Colonic mucosa (tissue), 4 donors: Measurements from ENCODE around the gene NEU1. TPM values are rescaled to one million over a fixed set of nuclear protein-coding genes. Genes with fewer than 3 reads are reported as not detected.
"Not testable (repeated sequence)": the region's sequence is repeated elsewhere in the genome, so short reads cannot be mapped to it uniquely, and the experiment has no call there.

Experiments used
- DNase-seq: peaks from one replicate; pipeline ENCODE4 v3.0.0-alpha.2; 2020
- H3K27ac ChIP-seq: fragments of 200-600 bp; one replicate; pipeline ENCODE4 v1.8.0; 2021
- H3K27me3 ChIP-seq: fragments of 200-600 bp; one replicate; pipeline ENCODE4 v1.8.0; 2021
- H3K36me3 ChIP-seq: fragments of 200-600 bp; one replicate; pipeline ENCODE4 v1.8.0; 2021
- H3K4me1 ChIP-seq: fragments of 200-600 bp; one replicate; pipeline ENCODE4 v1.8.0; 2021; ENCODE audit warnings: mild to moderate bottlenecking
- H3K4me3 ChIP-seq: fragments of 200-600 bp; one replicate; pipeline ENCODE4 v1.8.0; 2021
- H3K9ac ChIP-seq, 2 donors: one replicate each; pipeline ENCODE4 v1.7.0; 2013; ENCODE audit warnings: control low read depth in 2 of 2, low read depth in 2 of 2, low read length in 2 of 2
- H3K9me3 ChIP-seq: fragments of 200-600 bp; one replicate; pipeline ENCODE4 v1.8.0; 2021
- CTCF ChIP-seq: fragments of 200-600 bp; IDR thresholded peaks from one replicate; pipeline ENCODE4 v1.8.0; 2022; ENCODE audit warnings: antibody characterized with exemption, mild to moderate bottlenecking
- intact Hi-C: fragments of 100-400 bp; cut with DNase I; formaldehyde crosslinking; loops from one replicate; pipeline ENCODE4 v1.14.1; 2022
- total RNA-seq, 2 donors: library from RNA; stranded (reverse); fragmentation: NEBNext Ultra II Directional in 1 of 2; extraction: Animal tissue kit (Norgen Biotek cat#: 25700) in 1 of 2; gene quantifications; one replicate each; pipeline ENCODE4 v1.2.1, GENCODE V29; 2021
- donor health status: healthy.
- donor health status: DM: no; HTN: no; CAD: no.
- donor health status: DM: no; HTN: no; CAD: no.

Gene NEU1
- total RNA-seq, 2 donors from 2014 or later, result 33.8 to 47.4 TPM

GRCh38 chr6:31847276-31847978 lies 15.2 kb downstream of the NEU1 start:
- DNase-seq, result no peak

GRCh38 chr6:31844507-31844906 lies 18.1 kb downstream of the NEU1 start:
- Histone ChIP-seq H3K9ac (no peak overlapping the region), H3K4me3 (no peak overlapping the region), H3K9me3 (no peaks in the 10 kb centered on the region), H3K4me1 (no peaks in the 10 kb centered on the region), H3K27me3 (no peaks in the 10 kb centered on the region), H3K27ac (no peak overlapping the region), H3K36me3 (no peaks in the 10 kb centered on the region)
- no peak for DNase-seq
- TF ChIP-seq CTCF, result no peak
- intact Hi-C loops, result no loop called here

More at GRCh38 chr6:31847276-31847978, 15.2 kb downstream of the NEU1 start:
- intact Hi-C loops, result no loop called here
- Histone ChIP-seq H3K27ac (no peak overlapping the region), H3K4me1 (no peaks in the 10 kb centered on the region), H3K36me3 (no peaks in the 10 kb centered on the region), H3K9ac (no peak overlapping the region), H3K4me3 (no peak overlapping the region), H3K27me3 (no peaks in the 10 kb centered on the region), H3K9me3 (no peaks in the 10 kb centered on the region)
- no peak for TF ChIP-seq CTCF

GRCh38 chr6:31842053-31842452 lies 20.6 kb downstream of the NEU1 start:
- Histone ChIP-seq H3K9me3 (no peaks in the 10 kb centered on the region), H3K9ac (no peak overlapping the region), H3K27ac (no peak overlapping the region), H3K36me3 (peaks cover 10% of the 10 kb centered on the region), H3K27me3 (no peaks in the 10 kb centered on the region), H3K4me3 (no peak overlapping the region), H3K4me1 (peaks cover 9% of the 10 kb centered on the region)
- TF ChIP-seq CTCF, result no peak
- DNase-seq, result no peak
- intact Hi-C loops, result no loop called here

- not testable (repeated sequence) for H3K4me3 ChIP-seq, H3K9me3 ChIP-seq, H3K27ac ChIP-seq, DNase-seq, H3K36me3 ChIP-seq, H3K27me3 ChIP-seq, H3K9ac ChIP-seq
- intact Hi-C loops, result loop anchor here (5.0 kb wide), 1 partner anchor 43 kb away; no protein-coding TSS in a partner anchor
- peaks cover 18% of the 10 kb centered on the region for H3K4me1 ChIP-seq
Observed at GRCh38 chr6:31839779-31840126, 22.9 kb downstream of the NEU1 start.

- no peaks in the 10 kb centered on the region for H3K9me3 ChIP-seq
- DNase-seq, result no peak
- no peak for TF ChIP-seq CTCF
- peaks cover 10% of the 10 kb centered on the region for H3K36me3 ChIP-seq
- intact Hi-C loops, result loop anchor here (5.0 kb wide), 1 partner anchor 43 kb away; no protein-coding TSS in a partner anchor
- no peak overlapping the region for H3K4me3 ChIP-seq
- no peak overlapping the region for H3K9ac ChIP-seq
- H3K4me1 ChIP-seq, result peaks cover 18% of the 10 kb centered on the region
- no peak overlapping the region for H3K27ac ChIP-seq
- no peaks in the 10 kb centered on the region for H3K27me3 ChIP-seq
Observed at GRCh38 chr6:31838968-31839367, 23.7 kb downstream of the NEU1 start.

GRCh38 chr6:31838114-31838553 lies 24.5 kb downstream of the NEU1 start:
- not testable (repeated sequence) for H3K9ac ChIP-seq, DNase-seq, H3K4me3 ChIP-seq, H3K9me3 ChIP-seq, H3K27me3 ChIP-seq, H3K36me3 ChIP-seq, H3K27ac ChIP-seq
- peaks cover 18% of the 10 kb centered on the region for H3K4me1 ChIP-seq
- intact Hi-C loops, result loop anchor here (5.0 kb wide), 1 partner anchor 44 kb away; no protein-coding TSS in a partner anchor
